SK-N-SH (cell line): Measurements from ENCODE around the gene PDE10A. TPM values are rescaled to one million over a fixed set of nuclear protein-coding genes. Genes with fewer than 3 reads are reported as not detected.

Experiments used
- CTCF ChIA-PET: fragments of 300-600, 350-600 bp; formaldehyde crosslinking; extraction: SDS; loops from one replicate; lab custom pipeline; 2021; lab: Yijun Ruan, JAX
- POLR2A ChIA-PET: fragments of 350-600 bp; sonication (Branson Sonifier 250); formaldehyde crosslinking; extraction: SDS; loops from one replicate; lab custom pipeline; 2020; ENCODE audit warnings: antibody characterized with exemption, inconsistent platforms; lab: Yijun Ruan, JAX
- DNase-seq: peaks from one replicate; pipeline ENCODE4 v3.0.0; 2012
- H2AFZ ChIP-seq: fragments of 200-600 bp; sonication (generic); 2 replicates; pipeline ENCODE4 v1.8.1; 2016; ENCODE audit warnings: antibody characterized with exemption, mild to moderate bottlenecking, low read depth
- H3F3A ChIP-seq: fragments of 200-600 bp; sonication (generic); replicated peaks from 2 replicates; pipeline ENCODE3; 2016; ENCODE audit warnings: antibody characterized with exemption, mild to moderate bottlenecking; ENCODE audit not compliant: insufficient read depth
- H3K27ac ChIP-seq, 2 experiments: fragments of 200-500 bp in 1 of 2; fragments of 200-600 bp in 1 of 2; sonication (Bioruptor generic) in 1 of 2; sonication (generic), shearing (Covaris generic) in 1 of 2; 2 replicates each; pipeline versions ENCODE4 v1.5.1 to v1.6.1; 2014 to 2016; ENCODE audit warnings: low read depth in 2 of 2, inconsistent platforms in 1 of 2, low read length in 1 of 2, mild to moderate bottlenecking in 1 of 2, mixed read lengths in 1 of 2
- H3K27me3 ChIP-seq: fragments of 200-600 bp; sonication (generic), shearing (Covaris generic); 2 replicates; pipeline ENCODE4 v1.6.1; 2016; ENCODE audit warnings: mixed run types; ENCODE audit not compliant: insufficient read depth
- H3K36me3 ChIP-seq, 2 experiments: fragments of 200-500 bp in 1 of 2; fragments of 200-600 bp in 1 of 2; sonication (Bioruptor generic) in 1 of 2; sonication (generic) in 1 of 2; replicated peaks in 1 of 2; 2 replicates each; pipeline versions ENCODE3 to v1.5.1; 2014 to 2016; ENCODE audit warnings: low read length in 1 of 2, mild to moderate bottlenecking in 1 of 2; ENCODE audit not compliant: insufficient read depth in 2 of 2, control insufficient read depth in 1 of 2
- H3K4me1 ChIP-seq, 2 experiments: fragments of 200-500 bp in 1 of 2; fragments of 200-600 bp in 1 of 2; sonication (Bioruptor generic) in 1 of 2; sonication (generic), shearing (Covaris generic) in 1 of 2; 2 replicates each; pipeline versions ENCODE4 v1.5.1 to v1.6.1; 2014 to 2016; ENCODE audit warnings: low read depth in 1 of 2, low read length in 1 of 2, mixed run types in 1 of 2; ENCODE audit not compliant: insufficient read depth in 2 of 2, control insufficient read depth in 1 of 2
- H3K4me2 ChIP-seq: fragments of 200-600 bp; sonication (generic), shearing (Covaris generic); 2 replicates; pipeline ENCODE4 v1.6.1; 2017; ENCODE audit warnings: mixed run types
- H3K4me3 ChIP-seq, 2 experiments: fragments of 200-500 bp in 1 of 2; fragments of 200-600 bp in 1 of 2; sonication (Bioruptor generic) in 1 of 2; sonication (generic), shearing (Covaris generic) in 1 of 2; 2 replicates each; pipeline versions ENCODE4 v1.5.1 to v1.8.1; 2014 to 2016; ENCODE audit warnings: low read depth in 2 of 2, inconsistent platforms in 1 of 2, low read length in 1 of 2, mild to moderate bottlenecking in 1 of 2, mixed read lengths in 1 of 2, moderate library complexity in 1 of 2
- H3K79me2 ChIP-seq: fragments of 200-600 bp; sonication (generic); 2 replicates; pipeline ENCODE4 v1.8.1; 2017; ENCODE audit warnings: mild to moderate bottlenecking; ENCODE audit not compliant: insufficient read depth
- H3K9ac ChIP-seq: fragments of 200-600 bp; sonication (generic); 2 replicates; pipeline ENCODE4 v1.6.1; 2017; ENCODE audit warnings: mixed run types
- H3K9me2 ChIP-seq: fragments of 200-600 bp; sonication (generic); 2 replicates; pipeline ENCODE4 v1.6.1; 2017; ENCODE audit warnings: mixed run types
- H3K9me3 ChIP-seq: fragments of 200-600 bp; sonication (generic); 2 replicates; pipeline ENCODE4 v1.6.1; 2017; ENCODE audit warnings: mixed run types, mild to moderate bottlenecking, moderate library complexity
- H4K20me1 ChIP-seq: fragments of 200-600 bp; sonication (generic); 2 replicates; pipeline ENCODE4 v1.6.1; 2017; ENCODE audit warnings: mild to moderate bottlenecking, mixed run types; ENCODE audit not compliant: insufficient read depth
- CHD2 ChIP-seq: fragments of 150-350 bp; IDR thresholded peaks from 2 replicates; pipeline ENCODE4 v1.6.1; 2018; ENCODE audit warnings: low read length; ENCODE audit not compliant: partially characterized antibody
- CTCF ChIP-seq: fragments of 200-600 bp; sonication (generic); IDR thresholded peaks from 2 replicates; pipeline ENCODE4 v1.6.1; 2017; ENCODE audit warnings: antibody characterized with exemption, mild to moderate bottlenecking, moderate library complexity
- EP300 ChIP-seq, 2 experiments: IDR thresholded peaks; 2 replicates each; pipeline versions ENCODE4 v1.4.0 to v1.6.1; 2012; ENCODE audit warnings: borderline replicate concordance in 1 of 2, low read depth in 1 of 2, low read length in 1 of 2
- FOSL2 ChIP-seq: IDR thresholded peaks from 2 replicates; pipeline ENCODE4 v1.4.0; 2012; ENCODE audit warnings: low read depth, mild to moderate bottlenecking, moderate library complexity, borderline replicate concordance
- FOXJ3 ChIP-seq: sonication (generic); formaldehyde crosslinking; IDR thresholded peaks from 2 replicates; pipeline ENCODE4 v1.5.1; 2020; ENCODE audit warnings: mild to moderate bottlenecking, missing genetic modification reagents
- FOXM1 ChIP-seq: IDR thresholded peaks from 2 replicates; pipeline ENCODE4 v1.4.0; 2012; ENCODE audit warnings: low read depth, mild to moderate bottlenecking
- GABPA ChIP-seq: IDR thresholded peaks from 2 replicates; pipeline ENCODE4 v1.4.0; 2012; ENCODE audit warnings: low read depth, mild to moderate bottlenecking
- JUND ChIP-seq: IDR thresholded peaks from 2 replicates; pipeline ENCODE4 v1.4.0; 2012
- MXI1 ChIP-seq: IDR thresholded peaks from 2 replicates; pipeline ENCODE4 v1.6.1; 2012; ENCODE audit warnings: mild to moderate bottlenecking, low read depth, low read length, improper control_type of control experiment
- NFIC ChIP-seq: IDR thresholded peaks from 2 replicates; pipeline ENCODE4 v1.4.0; 2012; ENCODE audit warnings: borderline replicate concordance
- NRF1 ChIP-seq: IDR thresholded peaks from 2 replicates; pipeline ENCODE4 v1.6.1; 2012; ENCODE audit warnings: low read depth, mild to moderate bottlenecking, low read length
- POLR2AphosphoS5 ChIP-seq: IDR thresholded peaks from 2 replicates; pipeline ENCODE4 v1.6.1; 2012; ENCODE audit warnings: low read depth, low read length
- RCOR1 ChIP-seq: fragments of 150-350 bp; IDR thresholded peaks from 2 replicates; pipeline ENCODE4 v1.6.1; 2017; ENCODE audit warnings: antibody characterized with exemption, low read length
- RFX5 ChIP-seq: IDR thresholded peaks from 2 replicates; pipeline ENCODE4 v1.6.1; 2012; ENCODE audit warnings: mild to moderate bottlenecking, improper control_type of control experiment, low read length
- RXRA ChIP-seq: IDR thresholded peaks from 2 replicates; pipeline ENCODE4 v1.4.0; 2012; ENCODE audit warnings: low read depth, mild to moderate bottlenecking, borderline replicate concordance
- SIN3A ChIP-seq: IDR thresholded peaks from 2 replicates; pipeline ENCODE4 v1.6.1; 2012; ENCODE audit warnings: low read depth, mild to moderate bottlenecking, low read length, moderate library complexity, borderline replicate concordance
- SMC3 ChIP-seq: IDR thresholded peaks from 2 replicates; pipeline ENCODE4 v1.6.1; 2012; ENCODE audit warnings: low read depth, low read length, improper control_type of control experiment
- TAF1 ChIP-seq: IDR thresholded peaks from 2 replicates; pipeline ENCODE4 v1.6.1; 2012; ENCODE audit warnings: low read depth, mild to moderate bottlenecking, low read length, moderate library complexity, borderline replicate concordance
- TCF12 ChIP-seq: IDR thresholded peaks from 2 replicates; pipeline ENCODE4 v1.4.0; 2012
- YY1 ChIP-seq: IDR thresholded peaks from 2 replicates; pipeline ENCODE4 v1.4.0; 2012; ENCODE audit warnings: low read depth, mild to moderate bottlenecking
- ZBTB33 ChIP-seq: IDR thresholded peaks from 2 replicates; pipeline ENCODE4 v1.4.0; 2012; ENCODE audit warnings: low read depth, borderline replicate concordance
- WGBS: methylation state at CpG from one replicate; pipeline ENCODE4 v1.1.6; 2017; ENCODE audit warnings: low lambda C conversion rate; 5-methylcytosine and 5-hydroxymethylcytosine counted together
- polyA plus RNA-seq, 3 experiments: library from polyadenylated mRNA; depleted of rRNA; stranded (reverse); fragments of >200 nt; gene quantifications; 2 replicates each; pipeline ENCODE4 v1.2.3, GENCODE V29; 2012

Gene PDE10A
- polyA plus RNA-seq, 1 of the 3 experiments (the other 2 are of a cell fraction): 0.43 TPM

GRCh38 chr6:165605901-165606739 lies 56.9 kb downstream of the PDE10A start (continued):
- no peak for TF ChIP-seq FOXM1
- no peak for TF ChIP-seq CTCF
- no peak for TF ChIP-seq JUND

- no peaks in the 10 kb centered on the region for H3K79me2 ChIP-seq
- WGBS: 61% methylated on average over 10 of the region's 10 CpGs
- H3K4me1 ChIP-seq: no peaks in the 10 kb centered on the region
Measured at GRCh38 chr6:165605182-165605875, 57.7 kb downstream of the PDE10A start.

More at GRCh38 chr6:165605182-165605875, 57.7 kb downstream of the PDE10A start:
- no peak for DNase-seq
- no peaks in the 10 kb centered on the region for H4K20me1 ChIP-seq
- no peaks in the 10 kb centered on the region for H3F3A ChIP-seq
- ChIA-PET POLR2A (no interaction called here), CTCF (no interaction called here)
- H3K9me3 ChIP-seq: no peaks in the 10 kb centered on the region
- H3K4me3 ChIP-seq: no peak overlapping the region
- H3K36me3 ChIP-seq: no peaks in the 10 kb centered on the region
- H3K9ac ChIP-seq: no peak overlapping the region
- H2AFZ ChIP-seq: no peak overlapping the region
- TF ChIP-seq CTCF: no peak
- no peak for TF ChIP-seq EP300 (IDR thresholded peaks at IDR 0.05; ENCODE audit: borderline replicate concordance in 1 of 2, low read depth in 1 of 2, low read length in 1 of 2)
- TF ChIP-seq FOXM1: no peak
- TF ChIP-seq RFX5: no peak
- TF ChIP-seq FOXJ3 (CRISPR knock-in tag): no peak
- no peak for TF ChIP-seq YY1
- no peak for TF ChIP-seq SIN3A
- no peak for TF ChIP-seq TCF12
- no peak for TF ChIP-seq TAF1
- no peak for TF ChIP-seq NFIC
- no peak for TF ChIP-seq RXRA
- no peak for TF ChIP-seq SMC3
- TF ChIP-seq FOSL2: no peak
- TF ChIP-seq NRF1: no peak
- TF ChIP-seq ZBTB33: no peak
- TF ChIP-seq POLR2AphosphoS5: no peak
- TF ChIP-seq MXI1: no peak
- no peak for TF ChIP-seq GABPA
- no peak for TF ChIP-seq CHD2
- TF ChIP-seq RCOR1: no peak
- TF ChIP-seq, all 33 proteins: peak for 0
- Histone ChIP-seq H3K9me2 (no peaks in the 10 kb centered on the region), H3K27me3 (no peaks in the 10 kb centered on the region), H3K27ac (no peak overlapping the region), H3K4me2 (no peak overlapping the region)
